Measurements from ENCODE around the gene CCDC63.

The CCDC63 gene

DNA sequence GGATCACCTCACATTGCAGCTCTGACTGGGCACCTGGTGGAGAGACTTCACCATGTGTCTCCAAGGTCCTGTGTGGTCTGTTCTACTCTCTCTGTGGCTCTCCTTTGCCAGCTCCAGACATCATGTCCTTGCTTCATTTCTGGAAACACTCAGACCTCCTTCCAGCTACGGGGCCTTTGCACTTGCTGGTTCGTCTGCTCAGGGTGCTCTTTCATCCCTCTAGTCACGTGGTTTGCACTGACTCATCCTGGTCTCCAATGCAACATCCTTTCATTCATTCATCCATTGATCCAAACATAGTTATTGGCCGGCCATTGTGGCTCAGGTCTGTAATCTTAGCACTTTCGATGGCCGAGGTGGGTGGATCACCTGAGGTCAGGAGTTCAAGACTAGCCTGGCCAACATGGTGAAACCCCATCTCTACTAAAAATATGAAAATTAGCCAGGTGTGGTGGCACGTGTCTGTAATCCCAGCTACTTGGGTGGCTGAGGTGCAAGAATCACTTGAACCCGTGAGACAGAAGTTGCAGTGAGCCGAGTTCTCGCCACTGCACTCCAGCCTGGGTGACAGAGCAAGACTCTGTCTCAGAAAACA, 23.9 kb upstream of the CCDC63 start:
- no peak overlapping the region for H3K27ac ChIP-seq
- TF ChIP-seq, protein P1, sequence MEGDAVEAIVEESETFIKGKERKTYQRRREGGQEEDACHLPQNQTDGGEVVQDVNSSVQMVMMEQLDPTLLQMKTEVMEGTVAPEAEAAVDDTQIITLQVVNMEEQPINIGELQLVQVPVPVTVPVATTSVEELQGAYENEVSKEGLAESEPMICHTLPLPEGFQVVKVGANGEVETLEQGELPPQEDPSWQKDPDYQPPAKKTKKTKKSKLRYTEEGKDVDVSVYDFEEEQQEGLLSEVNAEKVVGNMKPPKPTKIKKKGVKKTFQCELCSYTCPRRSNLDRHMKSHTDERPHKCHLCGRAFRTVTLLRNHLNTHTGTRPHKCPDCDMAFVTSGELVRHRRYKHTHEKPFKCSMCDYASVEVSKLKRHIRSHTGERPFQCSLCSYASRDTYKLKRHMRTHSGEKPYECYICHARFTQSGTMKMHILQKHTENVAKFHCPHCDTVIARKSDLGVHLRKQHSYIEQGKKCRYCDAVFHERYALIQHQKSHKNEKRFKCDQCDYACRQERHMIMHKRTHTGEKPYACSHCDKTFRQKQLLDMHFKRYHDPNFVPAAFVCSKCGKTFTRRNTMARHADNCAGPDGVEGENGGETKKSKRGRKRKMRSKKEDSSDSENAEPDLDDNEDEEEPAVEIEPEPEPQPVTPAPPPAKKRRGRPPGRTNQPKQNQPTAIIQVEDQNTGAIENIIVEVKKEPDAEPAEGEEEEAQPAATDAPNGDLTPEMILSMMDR (conservative IDR thresholded peaks at IDR 0.05): no peak

DNA sequence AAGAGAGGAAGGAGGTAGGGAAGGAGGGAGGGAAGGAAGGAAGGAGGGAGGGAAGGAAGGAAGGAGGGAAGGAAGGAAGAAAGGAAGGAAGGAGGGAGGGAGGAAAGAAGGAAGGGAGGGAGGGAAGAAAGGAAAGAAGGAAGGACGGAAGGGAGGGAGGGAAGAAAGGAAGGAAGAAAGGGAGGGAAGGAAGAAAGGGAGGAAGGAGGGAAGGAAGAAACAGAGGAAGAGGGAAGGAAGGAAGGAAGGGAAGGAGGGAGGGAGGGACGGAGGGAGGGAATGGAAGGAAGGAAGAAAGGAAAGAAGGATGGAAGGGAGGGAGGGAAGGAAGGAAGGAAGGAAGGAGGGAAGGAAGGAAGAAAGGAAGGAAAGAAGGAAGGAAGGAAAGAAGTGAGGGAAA, 22.4 kb upstream of the CCDC63 start:
- no peak overlapping the region for H3K27ac ChIP-seq
- TF ChIP-seq, protein P1 (conservative IDR thresholded peaks at IDR 0.05): no peak

DNA sequence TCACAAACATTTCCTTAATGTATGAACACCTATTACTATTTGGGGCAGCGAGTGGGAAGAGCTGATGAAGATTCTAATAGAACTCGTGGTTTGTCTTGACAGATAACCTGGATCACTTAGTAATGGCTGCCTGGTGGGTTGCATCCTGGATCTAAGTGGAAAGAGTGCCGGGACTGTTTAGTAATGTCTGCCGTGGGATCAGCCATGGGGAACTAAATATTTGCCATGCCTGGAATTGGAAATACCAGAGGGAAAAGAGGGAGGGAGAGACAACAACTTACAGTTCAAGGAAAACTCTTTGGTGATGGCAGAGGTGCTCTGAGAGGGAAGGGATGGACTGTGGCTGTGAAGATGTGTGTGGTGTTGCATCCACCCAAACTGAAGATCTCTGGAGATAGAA, 21.3 kb upstream of the CCDC63 start:
- H3K27ac ChIP-seq: no peak overlapping the region

DNA sequence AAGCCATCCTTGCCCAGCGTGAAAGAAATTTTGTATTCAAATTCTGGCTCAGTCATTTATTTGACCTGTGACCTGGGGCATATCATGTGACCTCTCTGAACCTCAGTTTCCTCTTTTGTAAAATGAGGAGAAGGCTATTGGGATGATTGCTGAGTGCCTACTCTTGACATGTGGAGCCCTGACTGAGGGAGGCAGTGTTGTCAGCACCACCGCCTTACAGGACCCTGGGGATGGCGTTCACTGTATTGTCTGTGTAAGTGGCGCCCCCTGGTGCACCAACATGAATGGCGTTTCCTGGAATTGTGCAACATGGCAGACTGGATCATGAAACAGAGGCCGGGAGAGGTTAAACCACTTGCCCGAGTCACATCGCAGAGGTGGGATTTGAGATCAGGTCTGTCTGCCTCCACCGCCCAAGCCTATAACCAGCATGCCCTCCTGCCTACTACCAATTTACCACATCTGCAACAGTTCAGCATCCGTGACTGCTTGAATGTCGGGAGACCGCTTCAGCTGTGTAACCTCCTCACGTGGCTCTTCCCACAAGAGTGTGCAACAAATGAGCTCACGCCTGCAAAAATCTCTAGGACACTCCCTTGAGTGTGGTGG, 20.1 kb upstream of the CCDC63 start:
- no peak overlapping the region for H3K27ac ChIP-seq
- TF ChIP-seq, protein P1 (conservative IDR thresholded peaks at IDR 0.05): peak; percentile 86

More for the DNA sequence above, 21.3 kb upstream of the CCDC63 start:
- TF ChIP-seq, protein P1 (conservative IDR thresholded peaks at IDR 0.05): no peak

DNA sequence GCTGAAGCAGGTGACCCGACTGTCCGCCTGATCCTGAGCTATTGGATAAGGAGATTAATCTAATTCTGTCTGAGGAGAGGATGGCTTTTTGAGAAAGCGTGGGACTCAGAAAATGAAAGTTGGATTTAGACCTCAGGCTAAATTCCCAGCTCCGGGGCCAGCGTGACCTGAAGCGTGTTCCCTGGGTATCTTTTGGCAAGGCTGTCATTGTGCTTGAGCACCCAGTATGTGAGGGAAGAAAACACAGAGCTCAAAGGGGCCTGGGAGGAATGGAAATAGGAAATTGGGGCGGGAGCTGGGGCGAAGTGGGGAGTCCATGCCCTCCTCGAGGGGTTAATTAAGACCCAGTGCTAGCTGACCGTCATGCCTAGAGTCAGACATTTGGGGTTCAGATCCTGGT, 17.5 kb upstream of the CCDC63 start:
- TF ChIP-seq, protein P1 (conservative IDR thresholded peaks at IDR 0.05): no peak
- no peak overlapping the region for H3K27ac ChIP-seq

DNA sequence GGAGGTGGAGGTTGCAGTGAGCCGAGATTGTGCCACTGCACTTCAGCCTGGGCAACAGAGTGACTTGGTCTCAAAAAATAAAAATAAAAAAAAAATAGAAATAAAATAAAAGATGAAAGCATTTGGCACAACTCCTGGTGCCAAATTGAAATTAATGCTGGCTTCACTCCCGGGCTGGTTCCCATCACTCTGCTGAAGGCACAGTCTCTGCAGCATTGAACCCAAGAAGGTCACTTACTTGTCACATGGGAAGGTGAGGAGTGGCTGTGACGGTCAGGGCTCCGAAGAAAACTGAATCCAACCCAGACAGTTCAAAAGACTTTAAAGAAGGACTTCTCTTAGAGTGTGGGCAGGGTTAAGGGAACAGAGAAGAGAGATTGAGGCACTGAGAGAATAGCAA, 10.5 kb upstream of the CCDC63 start:
- H3K27ac ChIP-seq: no peak overlapping the region
- TF ChIP-seq, protein P1 (conservative IDR thresholded peaks at IDR 0.05): no peak

DNA sequence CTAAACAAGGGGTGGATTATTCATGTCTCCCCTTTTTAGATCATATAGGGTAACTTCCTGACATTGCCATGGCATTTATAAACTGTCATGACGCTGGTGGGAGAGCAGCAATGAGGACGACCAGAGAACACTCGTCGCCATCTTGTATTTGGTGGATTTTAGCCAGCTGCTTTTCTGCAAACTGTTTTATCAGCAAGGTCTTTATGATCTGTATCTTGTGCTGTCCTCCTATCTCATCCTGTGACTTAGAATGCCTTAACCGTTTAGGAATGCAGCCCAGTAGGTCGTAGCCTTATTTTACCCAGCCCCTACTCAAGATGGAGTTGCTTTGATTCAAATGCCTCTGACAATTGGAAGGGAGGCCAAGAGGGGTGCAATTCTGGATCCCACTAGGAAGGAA, 5.8 kb upstream of the CCDC63 start:
- TF ChIP-seq, protein P1 (conservative IDR thresholded peaks at IDR 0.05): no peak
- no peak overlapping the region for H3K27ac ChIP-seq

Measured in VCaP (cell line).